Limb (tissue), 2 donors: ENCODE data around the gene TEAD3.
"Not testable (repeated sequence)": the region's sequence is repeated elsewhere in the genome, so short reads cannot be mapped to it uniquely, and the experiment has no call there.

ENCODE experiments used
- DNase-seq, 2 donors: peaks; one replicate each; pipeline ENCODE4 v3.0.0-alpha.2; 2016; ENCODE audit errors: extremely low spot score in 2 of 2

TEAD3 gene

GRCh38 chr6:35451354-35452182, 45.3 kb downstream of the TEAD3 start:
- DNase-seq: peak in 1 of 2 donors; percentile 51

GRCh38 chr6:35449287-35449881, 47.5 kb downstream of the TEAD3 start:
- peak in 1 of 2 donors; percentile 88 for DNase-seq

DNA sequence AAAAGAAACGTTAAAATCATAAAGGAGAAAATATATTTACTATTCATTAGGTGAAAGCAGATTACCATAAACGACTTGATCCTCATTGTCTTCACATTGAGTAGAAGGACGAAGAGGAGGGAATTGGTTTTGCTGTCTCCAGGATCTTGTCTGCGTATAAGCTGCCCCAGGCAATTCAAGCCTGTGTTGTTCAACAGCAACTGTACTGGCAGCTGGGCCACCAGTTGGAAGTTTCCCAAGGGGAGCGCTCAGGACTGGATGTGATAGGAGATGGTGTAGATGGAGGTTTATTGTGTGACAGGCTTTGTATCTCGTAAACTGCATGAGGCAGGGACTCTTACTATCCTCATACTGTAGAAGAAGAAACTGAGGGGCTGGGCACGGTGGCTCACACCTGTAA, 48.7 kb downstream of the TEAD3 start:
- no peak for DNase-seq

- DNase-seq: no peak
Observed at GRCh38 chr6:35445691-35446090, 51.2 kb downstream of the TEAD3 start.

GRCh38 chr6:35443341-35444030, 53.4 kb downstream of the TEAD3 start:
- DNase-seq: no peak

DNA sequence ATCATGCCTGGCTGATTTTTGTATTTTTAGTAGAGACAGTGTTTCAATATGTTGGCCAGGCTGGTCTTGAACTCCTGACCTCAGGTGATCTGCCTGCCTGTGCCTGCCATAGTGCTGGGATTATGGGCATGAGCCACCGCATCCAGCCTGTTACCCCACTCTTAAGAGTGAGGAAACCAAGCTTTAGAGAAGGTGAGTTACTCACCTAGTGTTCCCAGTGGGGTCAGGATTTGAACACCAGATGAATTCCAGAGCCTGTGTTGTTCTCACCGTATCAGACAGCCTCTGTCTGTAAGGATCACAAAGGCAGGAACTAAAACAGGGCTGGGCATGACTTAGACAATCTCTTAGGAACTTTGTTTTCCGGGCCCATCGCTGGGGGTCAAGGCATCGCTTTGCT, 54.2 kb downstream of the TEAD3 start:
- DNase-seq: no peak

- DNase-seq: no peak
Observed at GRCh38 chr6:35441642-35442041, 55.2 kb downstream of the TEAD3 start.

DNA sequence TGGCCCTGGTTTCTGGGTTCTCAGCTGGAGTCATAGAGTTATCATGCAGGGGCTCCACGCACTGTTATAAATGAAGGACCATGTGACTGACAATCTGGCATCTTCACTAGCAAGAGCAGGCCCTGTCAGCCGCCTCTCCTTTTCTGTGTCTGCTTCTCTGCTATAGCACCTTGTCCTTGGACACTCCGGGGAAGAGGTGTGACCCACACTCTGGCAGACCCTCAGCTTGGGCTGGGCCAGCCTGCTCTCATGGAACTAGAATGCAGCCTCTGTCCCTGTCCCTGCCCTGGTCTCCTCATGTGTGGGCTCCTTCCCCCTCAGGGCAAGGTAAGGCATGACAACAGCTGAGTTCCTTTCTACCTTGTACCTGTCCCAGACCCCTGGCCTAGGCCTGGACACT, 55.7 kb downstream of the TEAD3 start:
- no peak for DNase-seq

DNA sequence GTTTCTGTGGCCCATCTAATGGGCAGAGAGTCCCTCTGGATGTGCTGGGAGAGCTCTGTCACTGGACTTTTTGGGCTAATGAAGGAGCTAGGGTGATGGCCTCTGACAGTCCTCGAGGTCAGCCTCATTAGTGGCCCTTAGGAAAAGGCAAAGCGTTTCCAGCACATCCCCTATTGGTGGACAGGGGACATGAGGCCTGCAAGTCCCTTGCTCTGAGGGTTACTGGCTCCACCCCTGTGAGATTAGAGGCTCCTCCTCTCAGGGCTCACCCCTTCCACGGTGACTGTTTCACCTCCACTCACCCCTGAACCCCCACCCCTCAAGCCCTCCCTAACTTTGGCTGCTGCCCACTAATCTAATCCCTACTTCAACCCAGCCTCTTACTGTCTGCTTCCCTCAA, 57.6 kb downstream of the TEAD3 start:
- no peak for DNase-seq

DNA sequence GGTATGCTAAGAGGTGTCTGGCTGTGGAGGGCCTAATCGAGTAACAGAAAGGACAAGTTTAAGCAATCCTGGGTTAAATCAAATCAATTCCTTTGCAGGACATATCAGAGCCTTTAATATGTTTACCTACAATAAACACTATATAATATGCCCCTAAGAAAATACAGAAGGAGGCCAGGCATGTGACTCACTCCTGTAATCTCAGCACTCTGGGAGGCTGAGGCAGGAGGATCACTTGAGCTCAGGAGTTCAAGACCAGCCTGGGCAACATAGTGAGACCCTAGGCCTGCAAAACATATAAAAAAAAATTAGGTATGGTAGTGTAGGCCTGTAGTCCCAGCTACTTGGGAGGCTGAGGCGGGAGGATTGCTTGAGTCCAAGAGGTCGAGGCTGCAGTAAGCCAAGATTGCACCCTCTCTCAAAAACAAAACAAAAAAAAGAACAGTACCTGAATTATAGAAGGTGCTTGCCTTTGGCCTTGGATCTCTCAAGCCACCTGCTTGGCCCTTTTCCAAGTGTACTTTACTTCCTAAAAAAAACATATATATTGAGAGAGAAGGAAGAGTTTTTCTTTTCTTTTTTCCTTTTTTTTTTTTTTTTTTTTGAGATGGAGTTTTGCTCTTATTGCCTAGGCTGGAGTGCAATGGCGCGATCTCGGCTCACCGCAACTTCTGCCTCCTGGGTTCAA, 58.4 kb downstream of the TEAD3 start:
- DNase-seq: not testable (repeated sequence)

GRCh38 chr6:35436071-35436857, 60.6 kb downstream of the TEAD3 start:
- no peak for DNase-seq

- DNase-seq: no peak
Observed at GRCh38 chr6:35435074-35435837, 61.6 kb downstream of the TEAD3 start.

- not testable (repeated sequence) for DNase-seq
Observed at GRCh38 chr6:35432702-35433101, 64.2 kb downstream of the TEAD3 start.

GRCh38 chr6:35432291-35432690, 64.6 kb downstream of the TEAD3 start:
- DNase-seq: no peak

DNA sequence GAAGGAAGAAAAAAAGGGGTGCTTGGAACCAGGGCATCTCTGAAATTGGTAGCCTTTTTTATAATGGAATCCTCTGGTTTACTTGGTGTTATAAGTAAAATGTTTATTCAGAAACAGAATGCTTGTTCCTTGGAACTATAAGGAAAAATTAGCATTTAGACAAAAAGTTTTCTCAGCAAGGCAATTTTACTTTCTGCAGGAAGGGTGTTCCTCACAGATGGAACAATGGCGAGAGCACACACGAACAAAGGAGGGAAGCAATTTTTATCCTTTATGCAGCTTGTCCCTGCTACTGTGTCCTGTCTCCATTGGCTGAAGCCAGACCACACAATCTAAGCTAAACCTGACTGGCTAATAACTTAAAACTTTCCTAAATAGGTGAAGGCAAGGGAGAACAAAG, 67.4 kb downstream of the TEAD3 start:
- DNase-seq: no peak

- DNase-seq: no peak
Observed at GRCh38 chr6:35428421-35429149, 68.3 kb downstream of the TEAD3 start.

GRCh38 chr6:35427851-35428321, 69.0 kb downstream of the TEAD3 start:
- no peak for DNase-seq

DNA sequence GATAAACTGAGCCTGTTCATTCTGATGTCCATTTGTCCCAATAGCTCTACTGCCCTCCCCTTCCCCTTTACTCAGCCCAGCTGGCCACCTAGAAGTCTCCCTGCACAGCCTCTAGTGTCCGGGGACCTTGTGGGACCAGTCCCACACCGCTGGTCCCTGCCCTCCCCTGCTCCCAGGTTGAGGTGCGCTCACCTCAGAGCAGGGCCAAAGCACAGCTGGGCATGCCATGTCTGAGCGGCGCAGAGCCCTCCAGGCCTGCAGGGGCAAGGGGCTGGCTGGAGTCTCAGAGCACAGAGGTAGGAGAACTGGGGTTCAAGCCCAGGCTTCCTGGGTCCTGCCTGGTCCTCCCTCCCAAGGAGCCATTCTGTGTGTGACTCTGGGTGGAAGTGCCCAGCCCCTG, 69.4 kb downstream of the TEAD3 start:
- no peak for DNase-seq

DNA sequence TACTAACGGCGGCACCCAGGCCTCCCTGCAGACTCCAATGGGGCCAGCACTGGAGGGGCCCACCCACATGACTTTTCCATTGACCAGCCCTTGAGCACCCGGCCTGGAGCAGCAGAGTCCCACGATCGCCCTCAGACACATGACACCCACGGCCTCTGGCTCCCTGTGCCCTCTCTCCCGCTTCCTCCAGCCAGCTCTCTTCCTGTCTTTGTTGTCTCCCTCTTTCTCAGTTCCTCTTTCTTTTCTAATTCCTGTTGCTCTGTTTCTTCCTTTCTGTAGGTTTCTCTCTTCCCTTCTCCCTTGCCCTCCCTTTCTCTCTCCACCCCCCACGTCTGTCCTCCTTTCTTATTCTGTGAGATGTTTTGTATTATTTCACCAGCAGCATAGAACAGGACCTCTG, 70.8 kb downstream of the TEAD3 start:
- no peak for DNase-seq

DNA sequence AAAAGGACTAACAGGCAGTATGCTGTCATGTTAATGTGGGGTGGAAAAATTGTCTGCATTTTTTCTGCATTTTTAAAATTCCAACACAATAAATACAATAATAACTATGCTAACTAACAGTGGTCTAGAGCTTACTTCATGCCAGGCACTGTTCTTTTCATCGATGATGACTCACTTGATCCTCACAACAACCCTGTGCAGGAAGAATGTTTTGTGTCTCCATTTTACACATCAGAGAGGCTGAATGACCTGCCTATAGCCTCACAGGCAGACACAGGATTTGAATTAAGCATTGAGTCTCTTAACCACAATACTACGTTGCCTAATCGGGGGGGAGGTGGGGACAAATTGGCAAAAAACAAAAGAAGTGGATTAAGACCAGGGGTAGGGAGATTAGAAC, 71.6 kb downstream of the TEAD3 start:
- no peak for DNase-seq
